Endothelial cell of umbilical vein (primary cell): ENCODE results near the gene OCRL. TPM values are rescaled to one million over a fixed set of nuclear protein-coding genes. Genes with fewer than 3 reads are reported as not detected.
A peak's percentile ranks its signal among the peaks of the same experiment; 100 is the strongest.

ENCODE experiments used
- BruUV-seq: library from RNA; stranded (reverse); fragments of 400-500 nt; replicated peaks from 2 replicates; lab custom pipeline; 2021; lab: Mats Ljungman, UMichigan
- CTCF ChIA-PET: fragments of 300-600, 350-600 bp; sonication (Branson Sonifier 250); formaldehyde crosslinking; loops from one replicate; lab custom pipeline; 2021; ENCODE audit warnings: antibody characterized with exemption, inconsistent platforms; lab: Charles Lee
- POLR2A ChIA-PET: fragments of 300-600, 350-600 bp; sonication (Branson Sonifier 250); formaldehyde crosslinking; loops from one replicate; lab custom pipeline; 2021; ENCODE audit warnings: antibody characterized with exemption, inconsistent platforms; lab: Charles Lee
- DNase-seq: peaks from one replicate; pipeline ENCODE4 v3.0.0-alpha.2; 2011; ENCODE audit warnings: low read depth, low spot score
- FAIRE-seq: peaks from 2 replicates; lab custom pipeline; 2011; peaks lifted over from hg19 to GRCh38; lab: Jason Lieb, UNC
- H2AFZ ChIP-seq: 2 replicates; pipeline ENCODE4 v1.6.0; 2012; ENCODE audit warnings: low read depth, low read length, control low read depth, inconsistent platforms
- H3K27ac ChIP-seq: 2 replicates; pipeline ENCODE4 v1.5.1; 2011; ENCODE audit warnings: low read depth, mild to moderate bottlenecking, control low read depth, low read length, moderate library complexity; ENCODE audit not compliant: insufficient read depth
- H3K27me3 ChIP-seq, 2 experiments: 2 replicates each; pipeline versions ENCODE4 v1.6.0 to v1.6.1; 2011; ENCODE audit warnings: low read length in 2 of 2, mixed read lengths in 1 of 2; ENCODE audit not compliant: control insufficient read depth in 2 of 2, insufficient read depth in 2 of 2
- H3K36me3 ChIP-seq, 2 experiments: 2 replicates in 1 of 2; 3 replicates in 1 of 2; pipeline ENCODE4 v1.5.1; 2011; ENCODE audit warnings: low read length in 2 of 2, mild to moderate bottlenecking in 1 of 2, moderate library complexity in 1 of 2; ENCODE audit not compliant: control insufficient read depth in 2 of 2, insufficient read depth in 2 of 2; ENCODE audit errors: extremely low read depth in 1 of 2
- H3K4me1 ChIP-seq: 3 replicates; pipeline ENCODE4 v1.5.1; 2011; ENCODE audit warnings: mild to moderate bottlenecking, low read length; ENCODE audit not compliant: control insufficient read depth, insufficient read depth; ENCODE audit errors: extremely low read depth
- H3K4me2 ChIP-seq: 2 replicates; pipeline ENCODE4 v1.6.1; 2011; ENCODE audit warnings: low read length, control low read depth, mixed read lengths; ENCODE audit not compliant: insufficient read depth
- H3K4me3 ChIP-seq, 3 experiments: fragments of 200-600 bp in 1 of 3; sonication (generic), shearing (Covaris generic) in 1 of 3; replicated peaks in 1 of 3; 2 replicates each; pipeline ENCODE4 v1.5.1; 2011 to 2016; ENCODE audit warnings: control low read depth in 3 of 3, low read length in 3 of 3, mild to moderate bottlenecking in 2 of 3, inconsistent platforms in 1 of 3, low read depth in 1 of 3, moderate library complexity in 1 of 3; ENCODE audit not compliant: insufficient read depth in 1 of 3
- H3K79me2 ChIP-seq: 2 replicates; pipeline ENCODE4 v1.6.0; 2012; ENCODE audit warnings: low read length, inconsistent platforms; ENCODE audit not compliant: control insufficient read depth, insufficient read depth
- H3K9ac ChIP-seq: replicated peaks from 2 replicates; pipeline ENCODE3; 2011; ENCODE audit warnings: low read length, control low read depth; ENCODE audit not compliant: insufficient read depth; ENCODE audit errors: extremely low read depth
- H3K9me1 ChIP-seq: replicated peaks from 3 replicates; pipeline ENCODE4 v1.6.0; 2011; ENCODE audit warnings: mild to moderate bottlenecking, low read length; ENCODE audit not compliant: control insufficient read depth, insufficient read depth; ENCODE audit errors: extremely low read depth
- H3K9me3 ChIP-seq: replicated peaks from 2 replicates; pipeline ENCODE4 v1.5.1; 2012; ENCODE audit warnings: low read length, inconsistent platforms; ENCODE audit not compliant: control insufficient read depth, insufficient read depth
- H4K20me1 ChIP-seq: replicated peaks from 2 replicates; pipeline ENCODE3; 2011; ENCODE audit warnings: mild to moderate bottlenecking, low read length; ENCODE audit not compliant: control insufficient read depth, insufficient read depth; ENCODE audit errors: extremely low read depth
- EZH2 ChIP-seq: IDR thresholded peaks from 2 replicates; pipeline ENCODE4 v1.6.1; 2012; ENCODE audit warnings: borderline replicate concordance, low read depth, mild to moderate bottlenecking, moderate library complexity, low read length, inconsistent platforms; ENCODE audit not compliant: severe bottlenecking
- FOS ChIP-seq: IDR thresholded peaks from 2 replicates; pipeline ENCODE4 v1.6.1; 2011; ENCODE audit warnings: mild to moderate bottlenecking, low read length, moderate library complexity, borderline replicate concordance; ENCODE audit not compliant: insufficient read depth
- GATA2 ChIP-seq: IDR thresholded peaks from 2 replicates; pipeline ENCODE4 v1.7.0; 2011; ENCODE audit warnings: low read depth, mild to moderate bottlenecking, moderate library complexity, mixed read lengths, low read length; ENCODE audit not compliant: insufficient read length, insufficient read depth
- JUN ChIP-seq: IDR thresholded peaks from 2 replicates; pipeline ENCODE4 v1.6.1; 2011; ENCODE audit warnings: borderline replicate concordance, low read depth; ENCODE audit not compliant: insufficient read length, insufficient read depth
- MYC ChIP-seq: IDR thresholded peaks from one replicate; pipeline ENCODE4 v1.6.1; 2011; ENCODE audit warnings: mild to moderate bottlenecking, low read depth, low read length
- POLR2A ChIP-seq: IDR thresholded peaks from 2 replicates; pipeline ENCODE4 v1.6.1; 2012; ENCODE audit warnings: low read depth, mild to moderate bottlenecking, control low read depth, low read length
- POLR2AphosphoS5 ChIP-seq: IDR thresholded peaks from 2 replicates; pipeline ENCODE4 v1.6.1; 2012; ENCODE audit warnings: low read depth, mild to moderate bottlenecking, control low read depth, low read length, moderate library complexity; ENCODE audit not compliant: insufficient read depth
- dilution Hi-C: fragments of 300-500 bp; cut with MboI; formaldehyde crosslinking; loops from one replicate; pipeline ENCODE4 v1.15.0; 2019; ENCODE audit warnings: low sequenced_read_pairs; ENCODE audit not compliant: extremely low pct_ligation_motif_present
- intact Hi-C: fragments of 100-400 bp; cut with micrococcal nuclease; formaldehyde crosslinking; loops from one replicate; pipeline ENCODE4 v1.10.0; 2022
- polyA plus RNA-seq, 4 experiments: library from polyadenylated mRNA; depleted of rRNA in 3 of 4; stranded (reverse) in 3 of 4; unstranded in 1 of 4; fragments of >200 nt; gene quantifications; 2 replicates each; pipeline versions ENCODE4 v1.2.1 to v1.2.3, GENCODE V29; 2011 to 2012; ENCODE audit warnings: missing spikeins in 1 of 4
- small RNA-seq: library from RNA; depleted of rRNA; stranded (forward); fragments of <200 nt; gene quantifications from one replicate; pipeline ENCODE3, GENCODE V24; 2012; ENCODE audit warnings: low replicate concordance, low read depth; ENCODE audit not compliant: insufficient read depth, insufficient read length
- total RNA-seq: library from RNA; stranded (reverse); gene quantifications from 2 replicates; pipeline ENCODE4 v1.2.3, GENCODE V29; 2021
- TF ChIP-seq, protein P1 (sequence below), 2 donors: IDR thresholded peaks; 1 replicate in 1 of 2; 2 replicates in 1 of 2; pipeline ENCODE4 v1.5.1; 2011; ENCODE audit warnings: low read length in 2 of 2, mild to moderate bottlenecking in 2 of 2, moderate library complexity in 2 of 2, control low read depth in 1 of 2, inconsistent platforms in 1 of 2, low read depth in 1 of 2; ENCODE audit not compliant: insufficient read depth in 1 of 2; ENCODE audit errors: extremely low read depth in 1 of 2
- TF ChIP-seq, protein P2 (sequence below): IDR thresholded peaks from 2 replicates; pipeline ENCODE4 v1.6.1; 2011; ENCODE audit not compliant: insufficient read depth, insufficient read length

OCRL gene
- total and polyA plus RNA-seq, 2 donors (not counting 3 experiments of a cell fraction or from before 2014, with no cell fraction given) = 14.6 to 20.9 TPM

DNA sequence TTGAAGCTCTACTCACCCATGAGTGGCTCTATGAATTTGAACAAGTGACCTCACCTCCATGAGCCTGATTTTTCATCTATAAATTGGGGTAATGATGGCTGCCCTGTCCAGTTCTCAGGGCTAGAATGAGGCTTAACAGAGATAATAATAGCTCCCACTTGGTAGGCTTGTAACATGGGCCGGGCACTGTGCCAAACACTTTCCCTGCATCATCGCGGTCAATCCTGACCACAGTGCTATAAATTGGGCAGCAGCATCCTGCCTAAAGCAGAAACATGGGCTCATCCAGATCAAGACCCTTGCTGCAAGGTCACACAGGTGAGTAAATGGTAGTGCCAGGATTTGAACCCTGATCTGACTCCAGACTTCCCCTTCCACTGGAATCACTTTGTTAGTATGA lies 101.9 kb downstream of the OCRL start:
- intact Hi-C loops = no loop called here
- dilution Hi-C loops = no loop called here
- Histone ChIP-seq H3K4me3 (no peak overlapping the region), H3K4me2 (no peak overlapping the region), H3K36me3 (peaks cover 0 to 3% of the 10 kb centered on the region in 2 experiments), H2AFZ (no peak overlapping the region), H3K9ac (no peak overlapping the region), H3K9me1 (no peaks in the 10 kb centered on the region), H3K27ac (no peak overlapping the region), H3K79me2 (no peaks in the 10 kb centered on the region), H3K27me3 (no peaks in the 10 kb centered on the region), H3K4me1 (peaks cover 7% of the 10 kb centered on the region), H3K9me3 (no peaks in the 10 kb centered on the region), H4K20me1 (no peaks in the 10 kb centered on the region)
- FAIRE-seq (peak; percentile 33), DNase-seq (no peak)
- BruUV-seq = no TSS peak
- ChIA-PET POLR2A (no interaction called here), CTCF (interaction anchor here (0.7 to 8.1 kb wide), 4 partner anchors 10 to 83 kb away, joined by 3 to 142 read pairs (median 9); no protein-coding TSS in a partner anchor)
- no peak for TF ChIP-seq POLR2A
- TF ChIP-seq GATA2 = no peak
- TF ChIP-seq FOS = no peak
- TF ChIP-seq, protein P1, sequence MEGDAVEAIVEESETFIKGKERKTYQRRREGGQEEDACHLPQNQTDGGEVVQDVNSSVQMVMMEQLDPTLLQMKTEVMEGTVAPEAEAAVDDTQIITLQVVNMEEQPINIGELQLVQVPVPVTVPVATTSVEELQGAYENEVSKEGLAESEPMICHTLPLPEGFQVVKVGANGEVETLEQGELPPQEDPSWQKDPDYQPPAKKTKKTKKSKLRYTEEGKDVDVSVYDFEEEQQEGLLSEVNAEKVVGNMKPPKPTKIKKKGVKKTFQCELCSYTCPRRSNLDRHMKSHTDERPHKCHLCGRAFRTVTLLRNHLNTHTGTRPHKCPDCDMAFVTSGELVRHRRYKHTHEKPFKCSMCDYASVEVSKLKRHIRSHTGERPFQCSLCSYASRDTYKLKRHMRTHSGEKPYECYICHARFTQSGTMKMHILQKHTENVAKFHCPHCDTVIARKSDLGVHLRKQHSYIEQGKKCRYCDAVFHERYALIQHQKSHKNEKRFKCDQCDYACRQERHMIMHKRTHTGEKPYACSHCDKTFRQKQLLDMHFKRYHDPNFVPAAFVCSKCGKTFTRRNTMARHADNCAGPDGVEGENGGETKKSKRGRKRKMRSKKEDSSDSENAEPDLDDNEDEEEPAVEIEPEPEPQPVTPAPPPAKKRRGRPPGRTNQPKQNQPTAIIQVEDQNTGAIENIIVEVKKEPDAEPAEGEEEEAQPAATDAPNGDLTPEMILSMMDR (IDR thresholded peaks at IDR 0.05; ENCODE audit: extremely low read depth in 1 of 2, insufficient read depth in 1 of 2, low read depth in 1 of 2, low read length in 2 of 2) = no peak
- TF ChIP-seq, protein P2, sequence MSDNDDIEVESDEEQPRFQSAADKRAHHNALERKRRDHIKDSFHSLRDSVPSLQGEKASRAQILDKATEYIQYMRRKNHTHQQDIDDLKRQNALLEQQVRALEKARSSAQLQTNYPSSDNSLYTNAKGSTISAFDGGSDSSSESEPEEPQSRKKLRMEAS = no peak
- TF ChIP-seq MYC = no peak
- no peak for TF ChIP-seq EZH2
- TF ChIP-seq JUN = no peak
- TF ChIP-seq POLR2AphosphoS5 = no peak

Small RNA genes within 50 kb of the gene (small RNA-seq; reads per million reads assigned to genes)
- gene RF01169 = not detected

Other genes with a start within 250 kb of the OCRL start
- gene SMARCA1, start 16.8 kb upstream of the OCRL start, total RNA-seq = 29.3 and 29.7 TPM in 2 replicates
- 5.5 and 8.3 TPM in 2 replicates for gene SMARCA1, start 16.8 kb upstream of the OCRL start, polyA plus RNA-seq
- gene APLN, start 114.7 kb downstream of the OCRL start, total RNA-seq = 465 and 466 TPM in 2 replicates
- 230 and 273 TPM in 2 replicates for gene APLN, start 114.7 kb downstream of the OCRL start, polyA plus RNA-seq
- not detected in 2 replicates for gene XPNPEP2, start 198.7 kb downstream of the OCRL start, total RNA-seq
- gene XPNPEP2, start 198.7 kb downstream of the OCRL start, polyA plus RNA-seq = 0.03 and 0.04 TPM in 2 replicates
- gene SASH3, start 239.7 kb downstream of the OCRL start, total RNA-seq = not detected in 2 replicates
- not detected in 2 replicates for gene SASH3, start 239.7 kb downstream of the OCRL start, polyA plus RNA-seq